ENCODE measurements around the gene MED15. TPM values are rescaled to one million over a fixed set of nuclear protein-coding genes. Genes with fewer than 3 reads are reported as not detected.
A peak's percentile ranks its signal among the peaks of the same experiment; 100 is the strongest.
"Not testable (repeated sequence)": the region's sequence is repeated elsewhere in the genome, so short reads cannot be mapped to it uniquely, and the experiment has no call there.

The MED15 gene
- total and polyA plus RNA-seq, 3 donors from 2014 or later: 71.0 to 101 (median 81.6) TPM

DNA sequence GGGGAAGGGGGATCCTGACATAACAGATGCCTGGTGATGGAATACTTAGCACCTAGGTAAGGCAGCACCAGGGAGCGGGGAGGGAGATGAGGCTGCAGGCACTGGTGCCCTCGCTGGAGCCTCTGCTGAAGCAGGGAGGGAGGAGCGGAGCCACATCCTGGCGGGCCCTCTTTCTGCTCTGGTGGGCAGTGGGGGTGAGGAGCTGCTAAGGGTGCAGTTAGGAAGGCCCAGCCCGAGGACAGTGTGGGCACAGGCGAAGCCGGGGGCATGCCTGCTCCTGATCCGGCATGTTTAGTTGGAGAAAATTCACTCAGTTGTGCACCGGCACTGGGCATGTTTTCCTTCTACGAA lies 83.9 kb downstream of the MED15 start:
- DNase-seq: no peak
- 89 to 92% methylated on average over 7 to 10 of the region's 10 CpGs for WGBS, 2 donors
- Histone ChIP-seq H3K9me3 (no peaks in the 10 kb centered on the region), H3K4me1 (no peaks in the 10 kb centered on the region), H3K36me3 (ENCODE audit: low read depth, missing control alignments) (no peaks in the 10 kb centered on the region), H3K27me3 (no peaks in the 10 kb centered on the region), H3K4me3 (no peak overlapping the region), H3K27ac (no peak overlapping the region)
- TF ChIP-seq POLR2A (IDR thresholded peaks at IDR 0.05) (no peak), CTCF (IDR thresholded peaks at IDR 0.05) (no peak)
- intact Hi-C loops (cut with DNase I; ENCODE audit: low total_unique reads): no loop called here

DNA sequence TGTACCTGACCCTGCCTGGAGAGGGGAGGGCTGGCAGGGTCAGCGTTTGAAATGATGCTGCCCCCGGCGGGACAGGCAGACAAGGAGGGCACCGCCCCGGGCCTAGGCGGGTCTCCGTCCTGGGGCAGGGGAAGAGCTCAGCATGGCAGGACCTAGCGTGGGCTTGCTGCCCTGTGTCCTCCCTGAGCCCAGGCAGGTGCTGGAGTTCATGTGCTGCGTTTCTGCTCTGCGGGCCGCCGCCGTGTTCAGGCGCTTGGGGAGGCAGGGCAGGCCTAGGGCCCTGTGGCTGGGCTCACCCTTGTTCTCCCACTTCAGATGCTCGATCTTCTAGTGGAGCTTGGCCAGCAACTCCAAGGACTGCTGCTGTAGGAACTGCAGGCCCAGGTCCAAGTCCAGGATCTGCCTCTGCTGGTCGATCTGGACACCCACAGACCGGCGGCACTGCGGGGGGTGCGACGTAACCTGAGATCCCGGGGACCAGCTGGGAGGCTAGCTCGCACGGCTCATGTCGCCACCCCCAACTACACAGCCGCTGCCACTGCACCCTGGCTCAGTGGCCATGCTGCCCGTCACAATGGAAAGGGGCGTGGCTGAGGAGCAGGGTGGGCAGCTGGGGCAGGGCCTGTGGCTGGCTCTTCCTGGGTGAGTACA lies 84.4 kb downstream of the MED15 start:
- Histone ChIP-seq H3K4me1 (no peaks in the 10 kb centered on the region), H3K27me3 (no peaks in the 10 kb centered on the region), H3K4me3 (no peak overlapping the region), H3K27ac (no peak overlapping the region), H3K36me3 (ENCODE audit: low read depth, missing control alignments) (no peaks in the 10 kb centered on the region), H3K9me3 (no peaks in the 10 kb centered on the region)
- intact Hi-C loops (cut with DNase I; ENCODE audit: low total_unique reads): no loop called here
- no peak for TF ChIP-seq CTCF (IDR thresholded peaks at IDR 0.05)
- TF ChIP-seq POLR2A (IDR thresholded peaks at IDR 0.05): no peak
- 70 to 74% methylated on average over 2 to 27 of the region's 28 CpGs for WGBS, 2 donors
- DNase-seq: peak; percentile 44

GRCh38 chr22:20594038-20594437 lies 86.6 kb downstream of the MED15 start:
- H3K9me3 ChIP-seq; intact Hi-C loops (cut with DNase I; ENCODE audit: low total_unique reads); H3K27ac ChIP-seq; H3K27me3 ChIP-seq; DNase-seq; H3K36me3 ChIP-seq (ENCODE audit: low read depth, missing control alignments); H3K4me1 ChIP-seq; H3K4me3 ChIP-seq: not testable (repeated sequence)

DNA sequence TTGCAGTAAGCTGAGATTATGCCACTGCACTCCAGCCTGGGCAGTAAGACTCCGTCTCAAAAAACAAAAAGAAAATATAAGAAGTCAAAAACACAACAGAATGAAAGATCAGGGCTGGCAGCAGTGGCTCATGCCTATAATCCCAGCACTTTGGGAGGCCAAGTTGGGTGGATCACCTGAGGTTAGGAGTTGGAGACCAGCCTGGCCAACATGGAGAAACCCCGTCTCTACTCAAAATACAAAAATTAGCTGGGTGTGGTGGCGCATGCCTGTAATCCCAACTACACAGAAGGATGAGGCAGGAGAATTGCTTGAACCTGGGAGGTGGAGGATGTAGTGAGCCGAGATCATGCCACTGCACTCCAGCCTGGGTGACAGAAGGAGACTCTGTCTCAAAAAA lies 87.1 kb downstream of the MED15 start:
- intact Hi-C loops (cut with DNase I; ENCODE audit: low total_unique reads); H3K4me3 ChIP-seq; DNase-seq; H3K36me3 ChIP-seq (ENCODE audit: low read depth, missing control alignments); H3K4me1 ChIP-seq; H3K27me3 ChIP-seq; H3K27ac ChIP-seq; H3K9me3 ChIP-seq: not testable (repeated sequence)
- WGBS, 2 donors: 92 to 93% methylated on average over 4 of the region's 4 CpGs

DNA sequence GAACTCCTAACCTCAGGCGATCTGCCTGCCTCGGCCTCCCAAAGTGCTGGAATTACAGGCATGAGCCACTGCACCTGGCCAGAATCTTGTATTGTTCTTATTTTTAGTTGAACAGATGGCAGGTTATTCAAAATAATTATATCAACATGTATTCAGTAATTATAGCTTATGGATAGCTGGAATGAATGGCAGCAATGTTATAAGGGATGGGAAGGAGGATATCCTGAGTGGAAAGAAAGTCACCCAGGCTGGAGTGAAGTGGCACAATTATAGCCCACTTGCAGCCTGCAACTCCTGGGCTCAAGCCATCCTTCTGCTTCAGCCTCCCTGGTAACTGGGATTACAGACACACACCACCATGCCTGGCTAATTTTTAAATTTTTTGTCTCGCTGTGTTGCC lies 88.1 kb downstream of the MED15 start:
- H3K27me3 ChIP-seq: no peaks in the 10 kb centered on the region
- 96 to 97% methylated on average over 3 of the region's 3 CpGs for WGBS, 2 donors

More for the DNA sequence above, 88.1 kb downstream of the MED15 start:
- Histone ChIP-seq H3K36me3 (ENCODE audit: low read depth, missing control alignments) (no peaks in the 10 kb centered on the region), H3K9me3 (no peaks in the 10 kb centered on the region), H3K4me3 (no peak overlapping the region), H3K27ac (no peak overlapping the region), H3K4me1 (no peaks in the 10 kb centered on the region)
- no peak for TF ChIP-seq POLR2A (IDR thresholded peaks at IDR 0.05)
- no peak for TF ChIP-seq CTCF (IDR thresholded peaks at IDR 0.05)
- intact Hi-C loops (cut with DNase I; ENCODE audit: low total_unique reads): no loop called here
- DNase-seq: no peak
